Activated CD8-positive, alpha-beta memory T cell treated with anti-CD3 and anti-CD28 coated beads, Interleukin-2, amount 50 U/mL, for 24 hours (primary cell): ENCODE results near the gene SPRR1B.
"Not testable (repeated sequence)": the region's sequence is repeated elsewhere in the genome, so short reads cannot be mapped to it uniquely, and the experiment has no call there.

Source experiments
- DNase-seq: peaks from one replicate; pipeline ENCODE4 v3.0.0-alpha.2; 2020; ENCODE audit errors: extremely low read depth

SPRR1B gene

GRCh38 chr1:153040950-153041631 is 10.1 kb downstream of the SPRR1B start, which contains the start of gene SPRR2D:
Gene SPRR2D, minus strand, starts transcription at chr1:153041120. Its CDS starts 774 bp downstream, at chr1:153040346.
- DNase-seq, result no peak

GRCh38 chr1:153049211-153049610 is 18.2 kb downstream of the SPRR1B start:
- no peak for DNase-seq

GRCh38 chr1:153056111-153056510 is 25.1 kb downstream of the SPRR1B start:
- not testable (repeated sequence) for DNase-seq

- DNase-seq, result no peak
Measured at GRCh38 chr1:153057375-153057774, 26.4 kb downstream of the SPRR1B start, which contains the start of gene SPRR2A. Gene SPRR2A, minus strand, starts transcription at chr1:153057512. Its CDS starts 777 bp downstream, at chr1:153056735.

GRCh38 chr1:153058154-153058553 is 27.2 kb downstream of the SPRR1B start:
- no peak for DNase-seq

GRCh38 chr1:153058826-153059784 is 28.1 kb downstream of the SPRR1B start:
- no peak for DNase-seq

GRCh38 chr1:153070243-153070642 is 39.2 kb downstream of the SPRR1B start:
- no peak for DNase-seq

- DNase-seq, result no peak
Measured at GRCh38 chr1:153071511-153071910, 40.5 kb downstream of the SPRR1B start, which contains the start of gene SPRR2B. Gene SPRR2B, minus strand, starts transcription at chr1:153071611. Its CDS starts 772 bp downstream, at chr1:153070839.

GRCh38 chr1:153072806-153073726 is 42.1 kb downstream of the SPRR1B start:
- DNase-seq, result no peak

- DNase-seq, result no peak
Measured at GRCh38 chr1:153081736-153082135, 50.7 kb downstream of the SPRR1B start.
